SK-N-SH treated with all-trans-retinoic acid at 6 μM for 48 hours (cell line): ENCODE data around the gene FAM43B.

Experiments used
- ATAC-seq: fragments of 200-7000 bp; cut with Tn5 transposase; 3 replicates; pipeline ENCODE4 v1.9.1; 2020; ENCODE audit warnings: mild to moderate bottlenecking, moderate library complexity
- BACH2 ChIP-seq: fragments of 250-450 bp; sonication (Bioruptor Pico); IDR thresholded peaks from 2 replicates; pipeline ENCODE4 v1.9.0; 2021; ENCODE audit warnings: mild to moderate bottlenecking, borderline replicate concordance
- CREB5 ChIP-seq: fragments of 250-450 bp; sonication (Bioruptor Pico); IDR thresholded peaks from 2 replicates; pipeline ENCODE4 v1.5.1; 2020; ENCODE audit warnings: low read depth, mild to moderate bottlenecking, moderate library complexity
- CSDC2 ChIP-seq: fragments of 250-450 bp; sonication (Bioruptor Pico); IDR thresholded peaks from 2 replicates; pipeline ENCODE4 v1.5.0; 2020; ENCODE audit warnings: mild to moderate bottlenecking, moderate library complexity
- ESRRG ChIP-seq: fragments of 250-450 bp; sonication (Bioruptor Pico); IDR thresholded peaks from 2 replicates; pipeline ENCODE4 v1.6.1; 2021; ENCODE audit warnings: mild to moderate bottlenecking
- GLIS3 ChIP-seq: fragments of 250-450 bp; sonication (Bioruptor Pico); IDR thresholded peaks from 2 replicates; pipeline ENCODE4 v1.5.0; 2020; ENCODE audit warnings: mild to moderate bottlenecking, moderate library complexity
- OSR1 ChIP-seq: fragments of 250-450 bp; sonication (Bioruptor Pico); IDR thresholded peaks from 2 replicates; pipeline ENCODE4 v1.8.0; 2022; ENCODE audit warnings: moderate library complexity, mild to moderate bottlenecking, inconsistent platforms
- PATZ1 ChIP-seq: fragments of 250-450 bp; sonication (Bioruptor Pico); IDR thresholded peaks from 2 replicates; pipeline ENCODE4 v1.8.0; 2020; ENCODE audit warnings: mild to moderate bottlenecking, moderate library complexity, borderline replicate concordance
- POU6F1 ChIP-seq: fragments of 250-450 bp; sonication (Bioruptor Pico); IDR thresholded peaks from 2 replicates; pipeline ENCODE4 v1.8.0; 2021; ENCODE audit warnings: low read depth, mild to moderate bottlenecking, moderate library complexity, borderline replicate concordance
- PPARA ChIP-seq: fragments of 250-450 bp; sonication (Bioruptor Pico); IDR thresholded peaks from 2 replicates; pipeline ENCODE4 v1.5.0; 2020; ENCODE audit warnings: mild to moderate bottlenecking, borderline replicate concordance
- RARB ChIP-seq: fragments of 250-450 bp; sonication (Bioruptor Pico); IDR thresholded peaks from 2 replicates; pipeline ENCODE4 v1.8.0; 2021; ENCODE audit warnings: mild to moderate bottlenecking, moderate library complexity
- SNAI2 ChIP-seq: fragments of 250-450 bp; sonication (Bioruptor Pico); IDR thresholded peaks from 2 replicates; pipeline ENCODE4 v1.5.0; 2020; ENCODE audit warnings: mild to moderate bottlenecking, moderate library complexity
- TCF4 ChIP-seq: fragments of 250-450 bp; sonication (Bioruptor Pico); IDR thresholded peaks from 2 replicates; pipeline ENCODE4 v1.8.0; 2021; ENCODE audit warnings: mild to moderate bottlenecking, moderate library complexity, borderline replicate concordance
- TOX ChIP-seq: fragments of 250-450 bp; sonication (Bioruptor Pico); IDR thresholded peaks from 2 replicates; pipeline ENCODE4 v1.8.0; 2021; ENCODE audit warnings: mild to moderate bottlenecking, moderate library complexity, borderline replicate concordance
- TSHZ2 ChIP-seq: fragments of 250-450 bp; sonication (Bioruptor Pico); IDR thresholded peaks from 2 replicates; pipeline ENCODE4 v1.5.0; 2020; ENCODE audit warnings: mild to moderate bottlenecking, moderate library complexity
- ZFP3 ChIP-seq: fragments of 250-450 bp; sonication (Bioruptor Pico); IDR thresholded peaks from 2 replicates; pipeline ENCODE4 v1.5.0; 2020; ENCODE audit warnings: mild to moderate bottlenecking, moderate library complexity
- ZNF565 ChIP-seq: fragments of 450-650 bp; formaldehyde crosslinking; conservative IDR thresholded peaks from 2 replicates; pipeline ENCODE4 v1.5.0; 2020; ENCODE audit warnings: low read depth, mild to moderate bottlenecking, moderate library complexity

Gene FAM43B

GRCh38 chr1:20551945-20552727 lies at the start of gene FAM43B:
Gene FAM43B, plus strand, starts transcription at chr1:20552573. Its CDS starts 401 bp downstream, at chr1:20552974.
- TF ChIP-seq GLIS3 (CRISPR knock-in tag), result no peak
- TF ChIP-seq TOX (CRISPR knock-in tag), result no peak
- no peak for TF ChIP-seq ESRRG (CRISPR knock-in tag)
- TF ChIP-seq SNAI2 (CRISPR knock-in tag), result no peak
- TF ChIP-seq PPARA (CRISPR knock-in tag), result no peak
- TF ChIP-seq TSHZ2 (CRISPR knock-in tag), result no peak
- no peak for TF ChIP-seq CSDC2 (CRISPR knock-in tag)
- TF ChIP-seq PATZ1 (CRISPR knock-in tag), result no peak
- TF ChIP-seq, all 23 proteins: peak for 0
- peak; percentile 61 for ATAC-seq

GRCh38 chr1:20505488-20505887 lies 46.9 kb upstream of the FAM43B start:
- ATAC-seq, result no peak
- TF ChIP-seq CREB5, result no peak
- TF ChIP-seq RARB (CRISPR knock-in tag), result no peak
- TF ChIP-seq SNAI2 (CRISPR knock-in tag), result no peak
- TF ChIP-seq ZNF565 (CRISPR knock-in tag), result no peak
- TF ChIP-seq OSR1 (CRISPR knock-in tag), result no peak
- no peak for TF ChIP-seq ZFP3 (CRISPR knock-in tag)
- TF ChIP-seq POU6F1 (CRISPR knock-in tag), result no peak
- no peak for TF ChIP-seq BACH2 (CRISPR knock-in tag)
- TF ChIP-seq TSHZ2 (CRISPR knock-in tag), result no peak
- no peak for TF ChIP-seq CSDC2 (CRISPR knock-in tag)
- TF ChIP-seq TCF4, result no peak
- no peak for TF ChIP-seq PATZ1 (CRISPR knock-in tag)
